Activated B cell treated with CpG ODN at 0.5 μM for 24 hours (primary cell): Measurements from ENCODE around the gene ZNF830. TPM values are rescaled to one million over a fixed set of nuclear protein-coding genes. Genes with fewer than 3 reads are reported as not detected.

Source experiments
- ATAC-seq: fragments of 200-7000 bp; cut with Tn5 transposase; one replicate; pipeline ENCODE4 v1.10.0; 2021; ENCODE audit warnings: low read depth, mild to moderate bottlenecking, moderate library complexity
- CTCF ChIA-PET: fragments of 350-600 bp; sonication (Branson Sonifier 250); formaldehyde crosslinking; loops from one replicate; lab custom pipeline; 2021; ENCODE audit warnings: antibody characterized with exemption; lab: Charles Lee
- POLR2A ChIA-PET: fragments of 350-600 bp; sonication (Branson Sonifier 250); formaldehyde crosslinking; loops from one replicate; lab custom pipeline; 2021; ENCODE audit warnings: antibody characterized with exemption; lab: Charles Lee
- DNase-seq: peaks from one replicate; pipeline ENCODE4 v3.0.0; 2022
- H3K27ac Mint-ChIP-seq: one replicate; pipeline ENCODE4 v1.8.0; 2020; ENCODE audit warnings: mixed read lengths
- H3K27me3 Mint-ChIP-seq: one replicate; pipeline ENCODE4 v1.8.0; 2021; ENCODE audit warnings: mixed read lengths
- H3K36me3 Mint-ChIP-seq: one replicate; pipeline ENCODE4 v1.8.0; 2021; ENCODE audit warnings: low read depth, mixed read lengths
- H3K4me1 Mint-ChIP-seq: one replicate; pipeline ENCODE4 v1.8.0; 2021; ENCODE audit warnings: mixed read lengths
- H3K4me3 Mint-ChIP-seq: one replicate; pipeline ENCODE4 v1.8.0; 2020; ENCODE audit warnings: mild to moderate bottlenecking, mixed read lengths
- H3K9me3 Mint-ChIP-seq: one replicate; pipeline ENCODE4 v1.8.0; 2020; ENCODE audit warnings: mixed read lengths
- CTCF ChIP-seq: fragments of 200-600 bp; IDR thresholded peaks from one replicate; pipeline ENCODE4 v1.8.0; 2022; ENCODE audit warnings: antibody characterized with exemption, mild to moderate bottlenecking
- intact Hi-C: fragments of 100-400 bp; cut with micrococcal nuclease; formaldehyde crosslinking; loops from one replicate; pipeline ENCODE4 v1.15.1; 2024
- total RNA-seq: library from RNA; stranded (reverse); gene quantifications from 2 replicates; pipeline ENCODE4 v1.2.3, GENCODE V29; 2022

Gene ZNF830
- total RNA-seq, 1 donor from 2014 or later = 29.9 TPM

- Mint-ChIP-seq H3K36me3 (peaks cover 70% of the 10 kb centered on the region), H3K4me1 (peaks cover 4% of the 10 kb centered on the region), H3K27ac (no peak overlapping the region), H3K27me3 (no peaks in the 10 kb centered on the region), H3K4me3 (no peak overlapping the region), H3K9me3 (no peaks in the 10 kb centered on the region)
- intact Hi-C loops = no loop called here
- POLR2A ChIA-PET = no interaction called here
- no peak for DNase-seq
- CTCF ChIA-PET = interaction anchor here (1.9 kb wide), 1 partner anchor 117 kb away, joined by 5 read pairs; the partner anchor contains the start of gene RAD51D
- ATAC-seq = no peak
- no peak for TF ChIP-seq CTCF
These were observed 41.7 kb downstream of the ZNF830 start for GRCh38 chr17:35002876-35003551.

DNA sequence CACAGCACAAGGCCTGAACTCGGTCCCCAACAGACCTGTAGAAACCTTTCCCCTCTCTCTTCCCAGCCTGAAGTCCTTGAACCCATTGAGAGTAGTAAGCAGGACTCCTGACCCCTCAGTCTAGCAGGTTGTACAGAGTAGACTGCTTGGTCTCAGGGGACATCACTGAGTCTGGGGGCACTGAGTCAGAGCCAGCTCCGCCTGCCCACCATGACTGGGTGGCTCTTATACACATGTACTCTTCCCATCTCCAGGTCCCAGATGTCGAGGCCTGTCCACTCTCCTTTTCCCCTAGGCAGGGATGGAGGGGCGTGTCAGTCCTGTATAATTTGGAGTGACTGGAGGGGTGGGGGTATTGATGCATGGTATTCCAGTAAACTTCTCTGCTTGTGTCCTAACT is 42.4 kb downstream of the ZNF830 start:
- intact Hi-C loops = no loop called here
- ATAC-seq (no peak), DNase-seq (no peak)
- ChIA-PET POLR2A (no interaction called here), CTCF (no interaction called here)
- Mint-ChIP-seq H3K4me3 (no peak overlapping the region), H3K27me3 (no peaks in the 10 kb centered on the region), H3K27ac (no peak overlapping the region), H3K4me1 (no peaks in the 10 kb centered on the region), H3K9me3 (no peaks in the 10 kb centered on the region), H3K36me3 (peaks cover 68% of the 10 kb centered on the region)
- no peak for TF ChIP-seq CTCF

- DNase-seq = no peak
- intact Hi-C loops = no loop called here
- Mint-ChIP-seq H3K9me3 (no peaks in the 10 kb centered on the region), H3K27ac (no peak overlapping the region), H3K27me3 (no peaks in the 10 kb centered on the region), H3K4me1 (no peaks in the 10 kb centered on the region), H3K36me3 (peaks cover 76% of the 10 kb centered on the region), H3K4me3 (no peak overlapping the region)
- ATAC-seq = no peak
- TF ChIP-seq CTCF = no peak
- POLR2A ChIA-PET = no interaction called here
- CTCF ChIA-PET = no interaction called here
These were observed 45.0 kb downstream of the ZNF830 start for GRCh38 chr17:35006345-35006744.

GRCh38 chr17:35006961-35007360 is 45.6 kb downstream of the ZNF830 start:
- H3K4me3 Mint-ChIP-seq = no peak overlapping the region
- POLR2A ChIA-PET = no interaction called here
- CTCF ChIA-PET = no interaction called here
- H3K9me3 Mint-ChIP-seq = no peaks in the 10 kb centered on the region
- H3K27me3 Mint-ChIP-seq = no peaks in the 10 kb centered on the region
- no peak for TF ChIP-seq CTCF
- H3K4me1 Mint-ChIP-seq = no peaks in the 10 kb centered on the region
- H3K27ac Mint-ChIP-seq = peak overlapping the region; percentile 7
- no peak for ATAC-seq
- intact Hi-C loops = no loop called here
- H3K36me3 Mint-ChIP-seq = peaks cover 76% of the 10 kb centered on the region
- DNase-seq = no peak

DNA sequence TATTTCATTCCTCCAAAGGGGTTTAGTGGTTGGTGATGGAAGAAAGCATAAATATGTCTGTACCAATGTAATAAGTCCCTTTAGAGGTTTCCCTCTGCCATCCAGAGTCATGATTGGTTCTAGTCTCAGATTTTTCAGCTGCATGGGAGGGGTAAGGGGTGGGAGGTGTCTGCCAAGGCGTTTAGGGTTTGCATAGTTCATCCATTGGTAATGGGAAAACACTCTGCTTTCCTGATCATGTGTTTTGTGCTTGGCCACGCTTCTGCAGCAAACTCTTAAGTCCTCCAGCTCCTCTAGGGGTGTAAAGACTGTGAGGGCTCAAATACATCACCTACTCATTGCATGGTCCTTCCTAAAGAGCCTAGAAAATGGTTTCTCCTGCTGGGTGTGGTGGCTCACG is 48.8 kb downstream of the ZNF830 start:
- CTCF ChIA-PET = no interaction called here
- ATAC-seq (no peak), DNase-seq (no peak)
- Mint-ChIP-seq H3K9me3 (no peaks in the 10 kb centered on the region), H3K4me1 (no peaks in the 10 kb centered on the region), H3K4me3 (no peak overlapping the region), H3K27ac (no peak overlapping the region), H3K36me3 (peaks cover 74% of the 10 kb centered on the region), H3K27me3 (no peaks in the 10 kb centered on the region)
- intact Hi-C loops = no loop called here
- POLR2A ChIA-PET = interaction anchor here (0.7 to 0.9 kb wide), 3 partner anchors 23 to 79 kb away, joined by 3 to 4 read pairs (median 3); no protein-coding TSS in a partner anchor
- TF ChIP-seq CTCF = no peak
